ENCODE measurements around the gene TMEM40. TPM values are rescaled to one million over a fixed set of nuclear protein-coding genes. Genes with fewer than 3 reads are reported as not detected.

The TMEM40 gene
- total RNA-seq, 8 experiments from 2014 or later: 0.28 to 2.2 (median 1.5) TPM; not detected in 4

DNA sequence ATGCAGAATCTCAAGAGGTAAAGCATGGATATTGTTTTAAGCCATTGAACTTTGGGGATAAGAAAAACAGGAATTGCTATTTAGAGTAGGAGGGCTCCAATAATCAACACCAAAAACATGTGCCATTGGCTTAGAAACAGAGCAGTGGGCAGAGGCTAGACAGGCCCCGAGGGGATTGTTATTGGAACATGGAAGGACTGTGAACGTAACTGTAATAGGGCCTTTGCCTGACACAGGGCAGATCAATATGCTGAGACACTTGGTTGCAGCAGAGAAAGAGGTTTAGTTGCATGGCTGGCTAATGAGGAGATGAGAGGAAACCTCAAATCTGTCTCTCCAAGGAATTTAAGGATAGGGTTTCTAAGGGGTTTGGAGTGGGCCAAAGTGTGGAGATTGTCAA lies 58.3 kb downstream of the TMEM40 start:
- Histone ChIP-seq H3K4me3 (no peak overlapping the region), H3K4me1 (replicated peaks in 1 of 2) (peaks cover 6 to 8% of the 10 kb centered on the region in 2 donors), H3K27ac (peak overlapping the region in 1 of 2 donors; percentile 64)
- 57 to 100% (median 60%) methylated on average over 1 to 2 of the region's 2 CpGs; no CpG with 5 or more reads in 3 of the 10 experiments for WGBS, 10 experiments
- in situ Hi-C loops (cut with MboI; ENCODE audit: low pct_unique_long_range_greater_than_20kb in 2 of 9, low sequenced_read_pairs in 9 of 9, unreplicated experiment in 9 of 9): loop anchor here in 1 of 9 experiments (10.0 kb wide), 1 partner anchor 124 kb away; no protein-coding TSS in a partner anchor
- peak in 3 of 8 experiments; percentile 26 to 53 (median 28) for ATAC-seq (replicated peaks in 6 of 8)

DNA sequence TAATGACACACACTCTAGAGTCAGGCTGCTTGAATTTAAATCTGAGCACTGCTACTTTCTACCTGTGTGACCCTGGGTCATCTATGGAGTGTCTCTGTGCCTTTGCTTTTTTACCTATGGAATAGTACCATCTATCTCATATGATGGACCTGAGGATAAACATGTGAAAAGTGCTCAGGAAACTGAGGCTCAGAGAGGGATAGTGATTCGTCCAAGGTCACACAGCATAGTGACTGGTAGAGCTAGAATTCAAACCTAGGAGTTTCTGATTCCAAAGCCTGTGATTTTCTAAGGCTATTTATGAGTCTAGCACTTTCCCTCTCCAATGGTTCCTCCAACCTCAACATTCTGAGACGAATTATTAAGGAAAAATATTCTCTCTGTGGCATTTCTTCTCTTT lies 63.1 kb downstream of the TMEM40 start:
- in situ Hi-C loops (cut with MboI; ENCODE audit: low pct_unique_long_range_greater_than_20kb in 2 of 9, low sequenced_read_pairs in 9 of 9, unreplicated experiment in 9 of 9): no loop called here
- ATAC-seq (replicated peaks in 6 of 8): no peak
- Histone ChIP-seq H3K4me1 (replicated peaks in 1 of 2) (peaks cover 4 to 5% of the 10 kb centered on the region in 2 donors), H3K4me3 (no peak overlapping the region), H3K27ac (no peak overlapping the region)
- 60 to 100% (median 76%) methylated on average over 1 to 2 of the region's 2 CpGs; no CpG with 5 or more reads in 5 of the 10 experiments for WGBS, 10 experiments

DNA sequence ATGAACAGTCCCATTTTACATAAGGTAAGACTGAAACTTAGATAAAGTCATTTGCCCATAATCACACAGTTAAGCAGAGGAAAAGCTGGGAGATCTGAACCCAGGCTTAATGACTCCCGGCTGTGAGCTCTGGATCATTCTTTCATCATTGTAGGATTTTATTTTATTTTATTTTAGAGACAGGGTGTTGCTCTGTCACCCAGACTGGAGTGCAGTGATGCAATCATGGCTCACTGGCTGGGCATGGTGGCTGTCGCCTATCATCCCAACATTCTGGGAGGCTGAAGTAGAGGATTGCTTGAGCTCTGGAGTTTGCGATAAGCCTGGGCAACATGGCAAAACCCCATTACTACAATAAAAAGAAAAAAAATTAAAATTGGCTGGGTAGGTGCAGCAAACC lies 63.9 kb downstream of the TMEM40 start:
- no peak overlapping the region for H3K27ac ChIP-seq
- no peaks in the 10 kb centered on the region for H3K4me1 ChIP-seq (replicated peaks in 1 of 2)
- no peak overlapping the region for H3K4me3 ChIP-seq
- in situ Hi-C loops (cut with MboI; ENCODE audit: low pct_unique_long_range_greater_than_20kb in 2 of 9, low sequenced_read_pairs in 9 of 9, unreplicated experiment in 9 of 9): no loop called here
- WGBS, 10 experiments: 4 to 100% (median 80%) methylated on average over 1 to 3 of the region's 3 CpGs; no CpG with 5 or more reads in 1 of the 10 experiments
- ATAC-seq (replicated peaks in 6 of 8): no peak

DNA sequence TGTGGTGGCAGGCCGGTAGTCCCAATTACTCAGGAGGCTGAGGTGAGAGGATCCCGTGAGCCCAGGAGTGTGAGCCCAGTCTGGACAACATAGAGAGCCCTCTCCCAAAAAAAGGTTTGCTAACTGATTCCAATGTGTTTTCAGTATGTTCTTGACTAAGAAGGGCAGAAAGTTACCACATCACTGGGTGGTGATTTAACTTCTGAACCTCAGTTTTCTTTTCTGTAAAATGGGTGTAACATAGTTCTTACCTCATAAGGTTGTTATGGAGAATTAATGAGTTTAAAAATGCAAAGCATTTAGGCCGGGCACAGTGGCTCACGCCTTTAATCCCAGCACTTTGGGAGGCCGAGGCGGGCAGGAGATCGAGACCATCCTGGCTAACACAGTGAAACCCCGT lies 66.6 kb downstream of the TMEM40 start:
- H3K4me3 ChIP-seq: no peak overlapping the region
- no peak overlapping the region for H3K27ac ChIP-seq
- H3K4me1 ChIP-seq (replicated peaks in 1 of 2): no peaks in the 10 kb centered on the region
- no peak for ATAC-seq (replicated peaks in 6 of 8)
- in situ Hi-C loops (cut with MboI; ENCODE audit: low pct_unique_long_range_greater_than_20kb in 2 of 9, low sequenced_read_pairs in 9 of 9, unreplicated experiment in 9 of 9): no loop called here
- WGBS, 10 experiments: 86 to 100% (median 98%) methylated on average over 1 to 6 of the region's 8 CpGs; no CpG with 5 or more reads in 2 of the 10 experiments

DNA sequence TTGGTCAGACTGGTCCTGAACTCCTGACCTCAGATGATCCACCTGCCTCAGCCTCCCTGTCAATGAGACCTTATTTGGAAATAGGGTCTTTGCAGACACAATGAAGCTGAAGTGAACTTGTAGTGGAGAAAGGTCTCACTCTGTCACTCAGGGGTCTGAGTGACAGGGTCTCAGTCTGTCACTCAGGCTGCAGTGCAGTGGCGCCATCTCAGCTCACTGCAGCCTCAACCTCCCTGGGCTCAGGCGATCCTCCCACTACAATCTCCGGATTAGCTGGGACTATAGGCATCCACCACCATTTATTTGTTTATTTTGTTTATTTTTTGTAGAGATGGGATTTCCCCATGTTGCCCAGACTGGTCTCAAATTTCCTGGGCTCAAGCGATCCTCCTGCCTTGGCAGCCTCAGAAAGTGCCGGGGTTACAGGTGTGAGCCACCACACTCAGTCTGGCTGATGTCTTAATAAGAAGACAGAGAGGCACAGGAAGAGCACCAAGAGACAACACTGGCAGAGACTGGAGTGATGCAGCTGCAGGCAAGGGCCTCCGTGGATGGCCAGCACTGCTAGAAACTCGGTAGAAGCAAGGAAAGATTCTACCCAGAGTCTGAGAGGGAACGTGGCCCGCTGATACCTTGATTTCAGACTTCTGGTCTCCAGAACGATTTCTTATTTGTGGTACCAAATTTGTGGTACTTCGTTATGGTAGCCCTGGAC lies 68.9 kb downstream of the TMEM40 start:
- no peaks in the 10 kb centered on the region for H3K4me1 ChIP-seq (replicated peaks in 1 of 2)
- WGBS, 10 experiments: 30 to 90% (median 69%) methylated on average over 2 to 9 of the region's 11 CpGs; no CpG with 5 or more reads in 2 of the 10 experiments
- in situ Hi-C loops (cut with MboI; ENCODE audit: low pct_unique_long_range_greater_than_20kb in 2 of 9, low sequenced_read_pairs in 9 of 9, unreplicated experiment in 9 of 9): no loop called here
- H3K27ac ChIP-seq: no peak overlapping the region
- H3K4me3 ChIP-seq: no peak overlapping the region
- no peak for ATAC-seq (replicated peaks in 6 of 8)

DNA sequence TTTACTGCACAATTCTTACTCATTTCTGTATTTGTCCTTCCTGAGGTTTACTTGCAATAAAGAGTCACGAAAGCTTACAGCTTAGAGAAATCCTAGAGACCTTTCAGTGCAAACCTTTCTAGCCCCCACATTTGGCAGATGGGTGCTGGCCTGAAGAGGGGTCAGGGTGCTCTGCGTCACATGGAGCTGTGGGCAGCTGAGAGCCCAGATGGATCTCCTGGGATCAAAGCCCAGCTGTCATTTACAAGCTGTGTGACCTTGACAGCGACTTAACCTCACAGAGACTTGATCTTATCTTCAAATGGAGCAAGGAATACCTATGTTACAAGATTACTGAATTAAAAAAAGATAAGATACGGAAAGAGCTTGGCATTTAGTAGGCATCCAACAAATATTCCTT lies 71.1 kb downstream of the TMEM40 start:
- 40 to 88% (median 70%) methylated on average over 1 to 3 of the region's 4 CpGs; no CpG with 5 or more reads in 1 of the 10 experiments for WGBS, 10 experiments

DNA sequence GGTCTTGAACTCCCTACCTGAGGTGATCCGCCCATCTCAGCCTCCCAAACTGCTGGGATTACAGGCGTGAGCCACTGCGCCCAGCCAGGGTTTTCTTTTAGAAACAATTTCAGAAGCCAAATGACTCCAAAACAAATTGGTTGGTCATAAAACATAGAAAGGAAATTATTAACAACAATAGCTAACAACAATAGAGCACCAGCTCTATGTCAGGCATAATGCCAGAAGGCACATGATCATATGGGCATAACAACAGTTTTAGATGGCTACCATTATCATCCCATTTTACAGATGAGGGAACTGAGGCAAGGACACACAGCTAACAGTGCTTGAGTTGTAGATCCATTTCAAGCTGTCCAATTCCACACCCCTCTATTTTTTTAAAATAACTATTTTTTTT lies 73.0 kb downstream of the TMEM40 start:
- no peak overlapping the region for H3K4me3 ChIP-seq
- H3K27ac ChIP-seq: no peak overlapping the region
- no peak for ATAC-seq (replicated peaks in 6 of 8)
- 20 to 100% (median 69%) methylated on average over 1 to 2 of the region's 3 CpGs; no CpG with 5 or more reads in 4 of the 10 experiments for WGBS, 10 experiments
- in situ Hi-C loops (cut with MboI; ENCODE audit: low pct_unique_long_range_greater_than_20kb in 2 of 9, low sequenced_read_pairs in 9 of 9, unreplicated experiment in 9 of 9): no loop called here
- no peaks in the 10 kb centered on the region for H3K4me1 ChIP-seq (replicated peaks in 1 of 2)

More for the DNA sequence above, 71.1 kb downstream of the TMEM40 start:
- Histone ChIP-seq H3K4me1 (replicated peaks in 1 of 2) (no peaks in the 10 kb centered on the region), H3K4me3 (no peak overlapping the region), H3K27ac (no peak overlapping the region)
- in situ Hi-C loops (cut with MboI; ENCODE audit: low pct_unique_long_range_greater_than_20kb in 2 of 9, low sequenced_read_pairs in 9 of 9, unreplicated experiment in 9 of 9): no loop called here
- ATAC-seq (replicated peaks in 6 of 8): no peak

Other genes starting within 250 kb of the TMEM40 start
- 1 to 10 TPM in 4 of 8 experiments, under 1 TPM in 4; 0.33 to 3.8 (median 1.1) TPM for gene MKRN2OS, start 213.8 kb downstream of the TMEM40 start, total RNA-seq
- gene MKRN2, start 202.2 kb downstream of the TMEM40 start, total RNA-seq: 10 to 100 TPM; 22.6 to 44.6 (median 35.4) TPM
- gene RAF1, start 95.1 kb downstream of the TMEM40 start, total RNA-seq: 100 to 1,000 TPM in 3 of 8 experiments, 10 to 100 TPM in 5; 62.0 to 121 (median 75.6) TPM
- gene CAND2, start 37.4 kb upstream of the TMEM40 start, total RNA-seq: 10 to 100 TPM in 2 of 8 experiments, 1 to 10 TPM in 5, under 1 TPM in 1; 0.97 to 12.4 (median 8.3) TPM
- gene RPL32, start 82.3 kb upstream of the TMEM40 start, total RNA-seq: 1,000 to 10,000 TPM; 1,574 to 2,688 (median 1,669) TPM